NAMALWA (cell line): Measurements from ENCODE around the gene TPRG1.

Experiments
- DNase-seq: peaks from one replicate; pipeline ENCODE4 v3.0.0-alpha.2; 2015; ENCODE audit warnings: low spot score

Gene TPRG1

GRCh38 chr3:189282741-189283140 lies 111.0 kb downstream of the TPRG1 start:
- no peak for DNase-seq

GRCh38 chr3:189286188-189286587 lies 114.4 kb downstream of the TPRG1 start:
- DNase-seq, result no peak

- no peak for DNase-seq
Measured at GRCh38 chr3:189286916-189287315, 115.1 kb downstream of the TPRG1 start.

GRCh38 chr3:189288348-189289235 lies 116.8 kb downstream of the TPRG1 start:
- DNase-seq, result peak; percentile 8

- no peak for DNase-seq
Measured at GRCh38 chr3:189289251-189289650, 117.5 kb downstream of the TPRG1 start.

GRCh38 chr3:189292667-189293484 lies 121.1 kb downstream of the TPRG1 start:
- no peak for DNase-seq

- DNase-seq, result no peak
Measured at GRCh38 chr3:189294649-189295048, 122.9 kb downstream of the TPRG1 start.

GRCh38 chr3:189295089-189295488 lies 123.3 kb downstream of the TPRG1 start:
- no peak for DNase-seq

GRCh38 chr3:189297932-189298331 lies 126.2 kb downstream of the TPRG1 start:
- no peak for DNase-seq

GRCh38 chr3:189298469-189299375 lies 127.0 kb downstream of the TPRG1 start:
- DNase-seq, result no peak

- DNase-seq, result no peak
Measured at GRCh38 chr3:189300345-189300744, 128.6 kb downstream of the TPRG1 start.

- no peak for DNase-seq
Measured at GRCh38 chr3:189301479-189301878, 129.7 kb downstream of the TPRG1 start.

- DNase-seq, result no peak
Measured at GRCh38 chr3:189303584-189303983, 131.8 kb downstream of the TPRG1 start.

GRCh38 chr3:189304465-189305351 lies 132.9 kb downstream of the TPRG1 start:
- DNase-seq, result no peak

GRCh38 chr3:189305412-189305811 lies 133.6 kb downstream of the TPRG1 start:
- DNase-seq, result no peak

GRCh38 chr3:189307963-189308362 lies 136.2 kb downstream of the TPRG1 start:
- no peak for DNase-seq

GRCh38 chr3:189308608-189309007 lies 136.8 kb downstream of the TPRG1 start:
- DNase-seq, result no peak

- DNase-seq, result no peak
Measured at GRCh38 chr3:189309400-189309975, 137.7 kb downstream of the TPRG1 start.

GRCh38 chr3:189311521-189311920 lies 139.8 kb downstream of the TPRG1 start:
- no peak for DNase-seq

- no peak for DNase-seq
Measured at GRCh38 chr3:189312866-189313265, 141.1 kb downstream of the TPRG1 start.
